ENCODE data around the gene GTF2A1L.

GTF2A1L gene, protein sequence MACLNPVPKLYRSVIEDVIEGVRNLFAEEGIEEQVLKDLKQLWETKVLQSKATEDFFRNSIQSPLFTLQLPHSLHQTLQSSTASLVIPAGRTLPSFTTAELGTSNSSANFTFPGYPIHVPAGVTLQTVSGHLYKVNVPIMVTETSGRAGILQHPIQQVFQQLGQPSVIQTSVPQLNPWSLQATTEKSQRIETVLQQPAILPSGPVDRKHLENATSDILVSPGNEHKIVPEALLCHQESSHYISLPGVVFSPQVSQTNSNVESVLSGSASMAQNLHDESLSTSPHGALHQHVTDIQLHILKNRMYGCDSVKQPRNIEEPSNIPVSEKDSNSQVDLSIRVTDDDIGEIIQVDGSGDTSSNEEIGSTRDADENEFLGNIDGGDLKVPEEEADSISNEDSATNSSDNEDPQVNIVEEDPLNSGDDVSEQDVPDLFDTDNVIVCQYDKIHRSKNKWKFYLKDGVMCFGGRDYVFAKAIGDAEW

DNA sequence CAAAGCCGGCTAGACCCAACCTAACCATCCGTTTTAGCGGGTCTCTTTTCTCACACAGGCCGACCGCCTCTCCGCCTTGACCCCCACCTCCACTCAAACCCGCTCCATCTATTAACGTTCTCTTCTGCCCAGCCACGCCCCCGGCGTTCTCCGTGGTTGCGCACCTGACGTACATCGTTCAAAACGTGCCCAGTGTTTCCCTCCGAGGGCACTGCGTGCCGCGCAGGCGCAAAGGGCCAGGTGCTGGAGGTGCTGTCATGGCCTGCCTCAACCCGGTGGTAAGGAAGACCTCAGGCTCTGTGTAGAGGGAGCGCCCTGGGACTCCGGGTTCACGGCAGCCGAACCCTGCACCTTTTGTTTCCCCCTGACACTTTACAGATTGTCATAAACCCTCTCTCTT lies at the start of gene GTF2A1L:
Gene GTF2A1L (plus strand): TSS at position 239 of the 400 bp plus-strand sequence. CDS start 19 bp downstream, at position 258.
- Histone ChIP-seq H3K4me3 (ENCODE audit: low read depth, low read length) (no peak within 1 kb of the TSS), H3K27me3 (ENCODE audit: control insufficient read depth, insufficient read depth, low read length) (no peaks in the 10 kb centered on the region), H3K27ac (ENCODE audit: low read depth, low read length) (no peak within 1 kb of the TSS), H3K4me1 (ENCODE audit: control insufficient read depth, insufficient read depth, low read length) (no peaks in the 10 kb centered on the region), H3K9me3 (ENCODE audit: control insufficient read depth, insufficient read depth, low read length) (peaks cover 5% of the 10 kb centered on the region; the same call in 1 of the 2 replicates), H3K36me3 (ENCODE audit: control insufficient read depth, insufficient read depth, low read length) (no peaks in the 10 kb centered on the region), H3K9ac (ENCODE audit: low read depth, low read length) (no peak within 1 kb of the TSS)

DNA sequence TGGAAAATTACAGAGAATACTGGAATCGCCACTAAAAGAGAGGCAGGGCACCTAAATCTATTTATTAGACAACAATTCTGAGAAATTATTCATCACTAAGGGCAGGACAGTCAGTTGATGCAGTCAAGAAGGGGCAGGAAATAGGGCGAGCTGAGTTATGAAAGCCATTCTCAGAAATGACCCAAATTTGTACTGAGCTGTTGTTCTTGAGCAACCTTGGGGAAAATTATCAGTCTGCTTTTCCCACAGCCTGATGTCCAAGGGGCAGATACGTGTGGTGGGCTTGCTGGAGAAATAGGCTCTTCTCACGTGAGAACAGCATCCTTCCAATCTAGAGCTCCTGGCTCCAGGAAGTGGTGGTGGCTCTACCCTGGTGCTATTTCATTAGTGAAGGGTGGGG lies 49.1 kb upstream of the GTF2A1L start:
- no peak overlapping the region for H3K9ac ChIP-seq (ENCODE audit: low read depth, low read length)

DNA sequence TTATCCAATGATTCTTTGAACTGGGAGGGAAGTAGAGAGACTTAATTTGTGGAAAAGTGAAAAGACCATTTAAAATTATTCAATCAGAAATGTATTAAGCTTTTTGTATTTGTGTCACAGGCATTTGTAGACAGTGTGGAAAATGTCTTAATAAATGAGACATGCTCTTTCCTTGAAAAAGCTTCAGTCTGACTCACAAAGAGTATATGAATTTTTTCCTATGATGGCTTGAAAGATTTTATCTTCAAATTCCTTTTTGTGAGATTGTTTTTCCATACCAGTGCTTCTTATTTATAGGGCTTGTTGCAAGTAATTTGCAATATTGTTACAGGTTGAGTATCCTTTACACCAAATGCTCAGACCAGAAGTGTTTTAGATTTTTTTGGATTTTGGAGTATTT lies 48.2 kb upstream of the GTF2A1L start:
- Histone ChIP-seq H3K36me3 (ENCODE audit: control insufficient read depth, insufficient read depth, low read length) (no peaks in the 10 kb centered on the region), H3K4me1 (ENCODE audit: control insufficient read depth, insufficient read depth, low read length) (no peaks in the 10 kb centered on the region), H3K27me3 (ENCODE audit: control insufficient read depth, insufficient read depth, low read length) (no peaks in the 10 kb centered on the region), H3K27ac (ENCODE audit: low read depth, low read length) (no peak overlapping the region), H3K4me3 (ENCODE audit: low read depth, low read length) (no peak overlapping the region), H3K9ac (ENCODE audit: low read depth, low read length) (no peak overlapping the region), H3K9me3 (ENCODE audit: control insufficient read depth, insufficient read depth, low read length) (no peaks in the 10 kb centered on the region)

More for the DNA sequence above, 49.1 kb upstream of the GTF2A1L start:
- no peaks in the 10 kb centered on the region for H3K9me3 ChIP-seq (ENCODE audit: control insufficient read depth, insufficient read depth, low read length)
- no peaks in the 10 kb centered on the region for H3K27me3 ChIP-seq (ENCODE audit: control insufficient read depth, insufficient read depth, low read length)
- no peak overlapping the region for H3K4me3 ChIP-seq (ENCODE audit: low read depth, low read length)
- no peaks in the 10 kb centered on the region for H3K36me3 ChIP-seq (ENCODE audit: control insufficient read depth, insufficient read depth, low read length)
- no peak overlapping the region for H3K27ac ChIP-seq (ENCODE audit: low read depth, low read length)
- no peaks in the 10 kb centered on the region for H3K4me1 ChIP-seq (ENCODE audit: control insufficient read depth, insufficient read depth, low read length)

DNA sequence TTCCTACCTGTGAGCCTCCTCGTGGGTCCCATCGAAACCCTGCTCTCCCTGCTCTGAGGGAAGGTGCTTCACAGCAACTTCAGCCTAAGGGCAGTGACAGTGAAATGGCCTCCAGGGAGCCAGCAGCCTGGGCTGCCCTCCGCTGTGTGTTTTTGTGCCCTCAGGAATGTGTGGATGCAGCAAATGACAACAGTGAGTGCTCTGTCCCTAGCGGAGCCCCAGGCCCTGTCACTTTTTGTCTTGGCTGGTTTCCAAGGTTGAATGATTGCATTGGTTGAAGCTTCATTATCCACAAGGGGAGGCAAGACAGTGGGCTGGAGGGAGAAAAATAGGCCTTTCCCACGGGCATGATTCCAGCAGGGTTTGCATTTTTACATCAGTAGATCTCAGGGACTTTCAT lies 44.8 kb upstream of the GTF2A1L start:
- no peaks in the 10 kb centered on the region for H3K4me1 ChIP-seq (ENCODE audit: control insufficient read depth, insufficient read depth, low read length)
- no peak overlapping the region for H3K27ac ChIP-seq (ENCODE audit: low read depth, low read length)
- H3K9ac ChIP-seq (ENCODE audit: low read depth, low read length) = no peak overlapping the region
- H3K36me3 ChIP-seq (ENCODE audit: control insufficient read depth, insufficient read depth, low read length) = no peaks in the 10 kb centered on the region
- no peaks in the 10 kb centered on the region for H3K27me3 ChIP-seq (ENCODE audit: control insufficient read depth, insufficient read depth, low read length)
- H3K9me3 ChIP-seq (ENCODE audit: control insufficient read depth, insufficient read depth, low read length) = no peaks in the 10 kb centered on the region
- H3K4me3 ChIP-seq (ENCODE audit: low read depth, low read length) = no peak overlapping the region

DNA sequence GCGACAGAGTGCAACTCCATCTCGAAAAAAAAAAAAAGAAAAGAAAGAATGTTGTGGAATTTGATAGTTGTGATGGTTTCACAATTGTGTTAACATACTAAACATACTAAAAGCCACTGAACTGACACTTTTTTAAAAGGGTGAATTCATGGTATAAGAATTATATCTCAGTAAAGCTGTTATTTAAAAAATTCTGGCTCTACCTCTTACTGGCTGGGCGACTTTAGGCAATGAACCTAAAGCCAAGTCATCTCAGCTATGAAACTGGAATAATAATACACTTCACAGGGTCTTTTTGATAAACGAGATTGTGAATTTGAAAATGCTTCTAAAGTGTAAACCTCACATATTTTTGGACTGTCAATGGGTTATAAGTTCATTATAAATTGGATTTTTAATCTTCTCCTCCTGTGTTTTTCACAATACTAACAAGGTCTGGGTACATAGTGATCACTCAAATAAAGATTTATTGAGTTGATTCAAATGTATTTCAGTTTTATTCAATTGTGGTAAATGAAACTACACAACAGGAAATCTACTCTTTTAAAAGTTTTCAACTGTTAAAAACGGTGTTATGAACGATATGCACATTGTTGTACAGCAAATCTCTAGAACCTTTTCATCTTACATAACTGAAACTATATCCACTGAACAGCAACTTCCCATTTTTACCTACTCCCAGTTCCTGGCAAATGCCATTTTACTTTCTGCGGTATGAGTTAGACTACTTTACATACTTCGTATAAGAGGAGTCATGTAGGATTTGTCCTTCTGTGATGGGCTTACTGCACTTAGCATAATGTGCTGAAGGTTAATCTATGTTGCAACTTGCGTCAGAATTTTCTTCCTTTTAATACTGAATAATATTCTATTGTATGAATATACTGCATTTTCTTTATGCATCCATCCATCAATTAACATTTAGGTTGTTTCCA lies 43.0 kb upstream of the GTF2A1L start:
- H3K4me3 ChIP-seq (ENCODE audit: low read depth, low read length) = no peak overlapping the region
- no peaks in the 10 kb centered on the region for H3K27me3 ChIP-seq (ENCODE audit: control insufficient read depth, insufficient read depth, low read length)
- H3K36me3 ChIP-seq (ENCODE audit: control insufficient read depth, insufficient read depth, low read length) = no peaks in the 10 kb centered on the region
- H3K27ac ChIP-seq (ENCODE audit: low read depth, low read length) = no peak overlapping the region
- H3K4me1 ChIP-seq (ENCODE audit: control insufficient read depth, insufficient read depth, low read length) = no peaks in the 10 kb centered on the region
- H3K9me3 ChIP-seq (ENCODE audit: control insufficient read depth, insufficient read depth, low read length) = no peaks in the 10 kb centered on the region
- H3K9ac ChIP-seq (ENCODE audit: low read depth, low read length) = no peak overlapping the region

DNA sequence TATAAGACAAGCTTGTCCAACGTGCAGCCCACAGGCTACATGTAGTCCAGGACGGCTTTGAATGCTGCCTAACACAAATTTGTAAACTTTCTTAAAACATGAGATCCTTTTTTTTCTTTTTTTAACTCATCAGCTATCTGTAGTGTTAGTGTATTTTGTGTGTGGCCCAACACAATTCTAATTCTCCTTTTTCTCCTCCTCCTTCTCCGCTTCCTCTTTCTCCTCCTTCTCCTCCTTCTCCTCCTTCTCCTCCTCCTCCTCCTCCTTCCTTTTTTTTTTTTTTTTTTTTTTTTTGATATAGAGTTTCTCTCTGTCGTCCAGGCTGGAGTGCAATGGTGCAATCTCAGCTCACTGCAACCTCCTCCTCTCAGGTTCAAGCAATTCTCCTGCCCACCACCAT lies 39.3 kb upstream of the GTF2A1L start:
- H3K4me1 ChIP-seq (ENCODE audit: control insufficient read depth, insufficient read depth, low read length) = no peaks in the 10 kb centered on the region
- H3K9ac ChIP-seq (ENCODE audit: low read depth, low read length) = no peak overlapping the region
- no peaks in the 10 kb centered on the region for H3K9me3 ChIP-seq (ENCODE audit: control insufficient read depth, insufficient read depth, low read length)
- H3K4me3 ChIP-seq (ENCODE audit: low read depth, low read length) = no peak overlapping the region
- H3K27ac ChIP-seq (ENCODE audit: low read depth, low read length) = no peak overlapping the region
- no peaks in the 10 kb centered on the region for H3K27me3 ChIP-seq (ENCODE audit: control insufficient read depth, insufficient read depth, low read length)
- 0 out of 2 replicates have a peak, but pooled peaks cover 2% of the 10 kb centered on the region for H3K36me3 ChIP-seq (ENCODE audit: control insufficient read depth, insufficient read depth, low read length)

DNA sequence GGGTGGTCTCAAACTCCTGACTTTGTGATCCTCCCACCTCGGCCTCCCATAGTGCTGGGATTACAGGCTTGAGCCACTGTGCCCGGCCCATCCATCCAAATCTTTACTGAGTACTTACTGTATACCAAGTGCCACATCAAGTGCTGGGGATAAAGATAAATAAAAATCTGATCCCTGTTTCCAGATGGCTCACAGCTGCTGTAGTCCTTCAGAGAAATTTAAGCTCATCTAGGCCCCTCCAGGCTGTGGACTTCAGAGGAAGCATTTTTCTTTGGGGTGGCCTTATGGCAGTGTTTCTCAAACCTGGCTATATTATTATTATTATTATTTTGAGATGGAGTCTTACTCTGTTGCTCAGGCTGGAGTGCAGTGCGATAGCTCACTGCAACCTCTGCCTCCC lies 33.7 kb upstream of the GTF2A1L start:
- no peak overlapping the region for H3K27ac ChIP-seq (ENCODE audit: low read depth, low read length)
- peaks cover 17% of the 10 kb centered on the region for H3K4me1 ChIP-seq (ENCODE audit: control insufficient read depth, insufficient read depth, low read length)
- H3K9ac ChIP-seq (ENCODE audit: low read depth, low read length) = no peak overlapping the region
- 0 out of 2 replicates have a peak, but pooled peaks cover 2% of the 10 kb centered on the region for H3K36me3 ChIP-seq (ENCODE audit: control insufficient read depth, insufficient read depth, low read length)
- H3K9me3 ChIP-seq (ENCODE audit: control insufficient read depth, insufficient read depth, low read length) = no peaks in the 10 kb centered on the region
- H3K4me3 ChIP-seq (ENCODE audit: low read depth, low read length) = no peak overlapping the region
- H3K27me3 ChIP-seq (ENCODE audit: control insufficient read depth, insufficient read depth, low read length) = no peaks in the 10 kb centered on the region

DNA sequence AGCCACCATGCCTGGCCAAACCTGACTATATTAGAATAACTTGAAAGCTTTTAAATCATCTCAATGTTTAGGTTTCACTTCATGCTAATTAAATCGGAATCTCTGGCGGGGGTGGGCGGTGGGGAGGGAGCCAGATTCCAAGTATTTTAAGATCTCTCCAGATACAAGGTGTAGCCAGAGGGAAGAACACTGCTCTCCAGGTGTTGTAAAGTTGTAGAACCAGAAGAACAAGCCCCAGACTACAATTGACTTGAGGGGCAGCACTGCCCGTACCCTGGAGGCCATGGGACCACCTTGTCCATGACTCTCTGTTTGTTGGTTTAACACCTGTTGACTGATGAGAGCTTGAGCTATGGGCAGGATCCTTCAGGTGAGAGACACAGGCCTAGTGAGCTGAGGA lies 33.1 kb upstream of the GTF2A1L start:
- Histone ChIP-seq H3K27ac (ENCODE audit: low read depth, low read length) (no peak overlapping the region), H3K4me3 (ENCODE audit: low read depth, low read length) (no peak overlapping the region), H3K4me1 (ENCODE audit: control insufficient read depth, insufficient read depth, low read length) (peaks cover 19% of the 10 kb centered on the region)

DNA sequence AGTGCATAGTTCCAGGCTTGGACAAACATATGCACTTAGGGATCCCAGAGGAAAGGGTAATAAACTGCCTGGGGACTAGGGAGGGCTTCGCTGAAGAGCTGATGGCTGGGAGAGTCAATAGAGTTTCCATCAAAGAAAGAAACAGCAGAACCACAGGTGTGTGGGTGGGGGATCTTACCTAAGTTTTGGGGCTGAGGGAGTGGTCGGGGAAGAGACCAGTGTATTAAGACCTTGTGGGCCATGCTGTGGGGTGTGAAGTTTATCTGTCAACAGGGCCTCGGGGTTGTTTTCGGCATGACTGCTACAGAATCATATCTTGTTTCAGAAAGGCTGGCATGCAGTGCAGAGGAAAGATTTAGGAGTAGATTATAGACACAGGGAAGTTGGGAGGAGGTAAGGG lies 31.2 kb upstream of the GTF2A1L start:
- H3K4me1 ChIP-seq (ENCODE audit: control insufficient read depth, insufficient read depth, low read length) = peaks cover 19% of the 10 kb centered on the region
- H3K9ac ChIP-seq (ENCODE audit: low read depth, low read length) = no peak overlapping the region
- H3K27me3 ChIP-seq (ENCODE audit: control insufficient read depth, insufficient read depth, low read length) = no peaks in the 10 kb centered on the region
- no peak overlapping the region for H3K27ac ChIP-seq (ENCODE audit: low read depth, low read length)
- H3K9me3 ChIP-seq (ENCODE audit: control insufficient read depth, insufficient read depth, low read length) = no peaks in the 10 kb centered on the region
- no peak overlapping the region for H3K4me3 ChIP-seq (ENCODE audit: low read depth, low read length)
- H3K36me3 ChIP-seq (ENCODE audit: control insufficient read depth, insufficient read depth, low read length) = no peaks in the 10 kb centered on the region

More for the DNA sequence above, 33.1 kb upstream of the GTF2A1L start:
- Histone ChIP-seq H3K9me3 (ENCODE audit: control insufficient read depth, insufficient read depth, low read length) (no peaks in the 10 kb centered on the region), H3K36me3 (ENCODE audit: control insufficient read depth, insufficient read depth, low read length) (0 out of 2 replicates have a peak, but pooled peaks cover 2% of the 10 kb centered on the region), H3K27me3 (ENCODE audit: control insufficient read depth, insufficient read depth, low read length) (no peaks in the 10 kb centered on the region), H3K9ac (ENCODE audit: low read depth, low read length) (no peak overlapping the region)

DNA sequence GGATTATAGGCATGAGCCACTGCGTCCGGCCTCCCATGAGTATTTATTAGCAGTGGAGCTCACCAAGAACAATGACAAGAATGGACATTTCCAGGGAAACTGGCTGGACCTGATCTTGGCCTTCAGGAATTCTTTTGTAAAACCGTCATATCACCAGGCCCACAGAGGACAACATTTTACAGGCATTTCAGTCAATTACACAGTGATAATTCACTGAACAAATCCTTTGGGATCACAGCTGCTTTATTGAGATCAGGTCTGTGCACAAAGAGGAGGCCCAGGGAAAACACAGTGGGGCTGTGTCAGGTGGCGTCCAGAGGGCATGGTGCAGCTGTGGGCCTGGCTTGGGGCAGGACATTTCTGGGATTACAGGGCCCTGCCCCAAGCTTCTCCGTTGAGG lies 30.1 kb upstream of the GTF2A1L start:
- Histone ChIP-seq H3K4me3 (ENCODE audit: low read depth, low read length) (no peak overlapping the region), H3K27ac (ENCODE audit: low read depth, low read length) (no peak overlapping the region), H3K9ac (ENCODE audit: low read depth, low read length) (no peak overlapping the region), H3K9me3 (ENCODE audit: control insufficient read depth, insufficient read depth, low read length) (no peaks in the 10 kb centered on the region), H3K36me3 (ENCODE audit: control insufficient read depth, insufficient read depth, low read length) (no peaks in the 10 kb centered on the region), H3K4me1 (ENCODE audit: control insufficient read depth, insufficient read depth, low read length) (peaks cover 19% of the 10 kb centered on the region), H3K27me3 (ENCODE audit: control insufficient read depth, insufficient read depth, low read length) (no peaks in the 10 kb centered on the region)

DNA sequence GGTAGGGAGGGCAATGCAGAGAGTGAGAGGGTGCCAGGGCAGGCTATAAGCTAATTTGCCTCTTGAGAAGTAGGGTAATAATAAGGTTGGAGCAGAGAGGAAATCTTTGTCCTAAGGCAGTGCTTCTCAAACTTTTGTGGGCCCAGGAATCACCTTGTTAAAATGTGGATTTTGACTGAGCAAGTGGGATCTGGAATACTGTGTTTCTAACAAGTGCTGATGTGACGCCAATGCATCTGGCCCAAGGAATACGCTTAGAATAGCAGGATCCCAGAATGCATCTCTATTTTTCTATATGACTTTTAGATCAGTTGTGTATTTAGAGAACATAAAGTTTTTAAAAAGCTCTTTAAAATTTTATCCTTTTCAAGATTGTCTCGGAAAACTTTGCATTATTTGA lies 29.7 kb upstream of the GTF2A1L start:
- Histone ChIP-seq H3K4me1 (ENCODE audit: control insufficient read depth, insufficient read depth, low read length) (peaks cover 19% of the 10 kb centered on the region), H3K27ac (ENCODE audit: low read depth, low read length) (no peak overlapping the region), H3K4me3 (ENCODE audit: low read depth, low read length) (no peak overlapping the region), H3K36me3 (ENCODE audit: control insufficient read depth, insufficient read depth, low read length) (no peaks in the 10 kb centered on the region), H3K9ac (ENCODE audit: low read depth, low read length) (no peak overlapping the region), H3K27me3 (ENCODE audit: control insufficient read depth, insufficient read depth, low read length) (no peaks in the 10 kb centered on the region), H3K9me3 (ENCODE audit: control insufficient read depth, insufficient read depth, low read length) (no peaks in the 10 kb centered on the region)
